Thymus (tissue), 11 donors: ENCODE results near the gene ZBTB39. TPM values are rescaled to one million over a fixed set of nuclear protein-coding genes. Genes with fewer than 3 reads are reported as not detected.
A peak's percentile ranks its signal among the peaks of the same experiment; 100 is the strongest.

Experiments
- DNase-seq, 9 donors: peaks; one replicate each; pipeline ENCODE4 v3.0.0-alpha.2; 2013; ENCODE audit warnings: low spot score in 9 of 9, low read depth in 6 of 9, missing footprints in 1 of 9
- H3K27ac ChIP-seq, 2 donors: one replicate each; pipeline ENCODE4 v1.5.1; 2013; ENCODE audit warnings: control low read depth in 1 of 2, low read depth in 1 of 2, low read length in 1 of 2, mild to moderate bottlenecking in 1 of 2, moderate library complexity in 1 of 2
- H3K27me3 ChIP-seq, 2 donors: one replicate each; pipeline ENCODE4 v1.5.1; 2013; ENCODE audit warnings: low read length in 1 of 2; ENCODE audit not compliant: control insufficient read depth in 2 of 2, insufficient read depth in 1 of 2
- H3K36me3 ChIP-seq, 2 donors: one replicate each; pipeline ENCODE4 v1.5.1; 2013; ENCODE audit warnings: low read length in 1 of 2, mild to moderate bottlenecking in 1 of 2, moderate library complexity in 1 of 2; ENCODE audit not compliant: control insufficient read depth in 2 of 2, insufficient read depth in 2 of 2
- H3K4me1 ChIP-seq, 2 donors: one replicate each; pipeline ENCODE4 v1.5.1; 2013; ENCODE audit warnings: low read length in 2 of 2; ENCODE audit not compliant: control insufficient read depth in 2 of 2, insufficient read depth in 2 of 2
- H3K4me3 ChIP-seq, 2 donors: one replicate each; pipeline ENCODE4 v1.5.1; 2013; ENCODE audit warnings: low read length in 2 of 2, control low read depth in 1 of 2, mild to moderate bottlenecking in 1 of 2
- H3K9me3 ChIP-seq, 2 donors: one replicate each; pipeline ENCODE4 v1.5.1; 2013; ENCODE audit warnings: low read length in 1 of 2, mild to moderate bottlenecking in 1 of 2; ENCODE audit not compliant: control insufficient read depth in 2 of 2, insufficient read depth in 1 of 2
- WGBS: extraction: QIAGEN DNeasy Blood & Tissue Kit; methylation state at CpG from one replicate; pipeline ENCODE4 v1.1.7; 2013; 5-methylcytosine and 5-hydroxymethylcytosine counted together
- polyA plus RNA-seq: library from polyadenylated mRNA; stranded (reverse); fragments of 200-250 nt; gene quantifications from one replicate; pipeline ENCODE4 v1.2.3, GENCODE V29; 2013
- total RNA-seq: library from RNA; stranded (reverse); fragments of 120-200 nt; gene quantifications from one replicate; pipeline ENCODE4 v1.2.4, GENCODE V29; 2013
- donor health status: healthy.

Gene ZBTB39
- total and polyA plus RNA-seq, 2 donors: 3.0 to 5.1 TPM

GRCh38 chr12:57040211-57040610, 33.9 kb upstream of the ZBTB39 start:
- H3K9me3 ChIP-seq: peaks cover 0 to 3% of the 10 kb centered on the region in 2 donors
- no peaks in the 10 kb centered on the region for H3K27me3 ChIP-seq
- WGBS: 97% methylated on average over 4 of the region's 4 CpGs
- H3K36me3 ChIP-seq: no peaks in the 10 kb centered on the region
- H3K4me1 ChIP-seq: peaks cover 15 to 17% of the 10 kb centered on the region in 2 donors
- H3K4me3 ChIP-seq: no peak overlapping the region
- DNase-seq: no peak
- H3K27ac ChIP-seq: no peak overlapping the region

DNA sequence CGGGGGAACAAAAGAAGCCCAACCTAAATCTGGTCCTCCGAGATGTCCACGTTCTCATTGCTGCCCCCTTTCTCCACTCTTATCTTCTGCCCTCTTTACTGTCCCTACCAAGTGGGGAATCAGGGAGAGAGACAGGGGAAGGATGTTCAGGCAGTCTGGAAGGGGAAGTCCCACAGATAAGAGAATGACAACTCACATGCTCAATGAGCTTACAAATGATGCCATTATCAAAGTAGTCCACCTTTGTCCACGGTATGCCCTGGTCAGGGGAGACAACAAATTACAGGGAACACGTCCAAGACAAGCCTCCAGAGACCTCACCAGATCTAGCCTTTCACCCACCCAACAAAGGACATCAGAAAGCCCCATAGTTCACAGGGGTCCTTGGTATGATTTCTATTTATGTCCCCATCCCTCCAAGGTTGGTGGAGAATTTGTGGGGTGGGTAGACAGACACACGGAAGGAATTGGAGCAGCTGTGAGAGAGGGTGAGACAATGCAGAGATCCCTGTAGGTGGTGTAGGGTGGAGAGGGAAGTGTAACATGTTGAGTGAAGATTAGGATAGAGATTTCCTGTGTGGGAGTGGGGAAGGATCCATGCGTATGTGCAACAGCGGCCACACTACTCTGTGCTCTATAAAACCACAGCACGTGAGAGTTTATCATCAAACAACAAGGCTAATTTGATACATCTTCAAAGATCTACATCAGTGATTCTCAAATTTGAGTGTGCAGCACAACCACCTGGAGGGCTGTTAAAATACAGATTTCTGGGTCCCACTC, 32.9 kb upstream of the ZBTB39 start:
- H3K27ac ChIP-seq: no peak overlapping the region
- peaks cover 0 to 3% of the 10 kb centered on the region in 2 donors for H3K9me3 ChIP-seq
- H3K36me3 ChIP-seq: no peaks in the 10 kb centered on the region
- peaks cover 15 to 17% of the 10 kb centered on the region in 2 donors for H3K4me1 ChIP-seq
- no peak overlapping the region for H3K4me3 ChIP-seq
- DNase-seq: no peak
- no peaks in the 10 kb centered on the region for H3K27me3 ChIP-seq
- WGBS: 60% methylated on average over 9 of the region's 9 CpGs

DNA sequence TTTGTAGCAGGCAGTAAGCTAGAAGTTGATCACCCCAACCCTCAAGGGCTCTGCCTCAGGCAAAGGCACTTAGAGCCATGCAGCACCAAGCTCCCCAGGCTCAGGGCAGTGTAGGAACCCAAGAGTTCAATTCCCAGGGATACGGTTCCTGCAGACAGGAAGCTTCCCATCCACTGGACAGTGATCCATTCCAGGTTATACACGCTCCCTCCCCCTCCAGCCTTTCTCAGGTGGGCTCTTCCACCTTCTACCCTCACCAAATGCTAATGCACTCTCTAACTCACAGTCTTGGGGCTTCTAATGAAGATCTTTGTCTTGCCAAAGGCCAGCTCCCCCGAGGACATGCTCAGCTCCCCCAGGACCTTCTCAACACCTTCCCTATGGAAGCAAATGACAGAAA, 30.9 kb upstream of the ZBTB39 start:
- Histone ChIP-seq H3K9me3 (peaks cover 0 to 3% of the 10 kb centered on the region in 2 donors), H3K36me3 (no peaks in the 10 kb centered on the region), H3K4me1 (peaks cover 15 to 17% of the 10 kb centered on the region in 2 donors), H3K4me3 (no peak overlapping the region), H3K27ac (no peak overlapping the region), H3K27me3 (no peaks in the 10 kb centered on the region)
- 97% methylated on average over 3 of the region's 3 CpGs for WGBS
- no peak for DNase-seq

DNA sequence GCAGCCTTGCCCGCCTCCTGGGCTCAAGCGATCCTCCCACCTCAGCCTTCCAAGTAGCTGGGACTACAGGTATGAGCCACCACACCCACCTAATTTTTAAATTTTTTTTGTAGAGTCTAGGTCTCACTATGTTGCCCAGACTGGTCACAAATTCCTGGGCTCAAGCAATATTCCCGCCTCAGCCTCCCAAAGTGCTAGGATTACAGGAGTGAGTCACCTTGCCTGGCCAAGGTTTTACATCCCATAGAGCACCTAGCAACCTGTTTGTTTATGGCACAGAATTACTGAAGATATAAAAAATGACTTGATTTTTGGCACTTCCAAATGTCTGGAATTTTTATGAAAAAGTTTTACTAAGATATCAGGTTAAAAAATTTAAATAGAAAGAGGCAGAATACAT, 27.1 kb upstream of the ZBTB39 start:
- WGBS: 95% methylated on average over 3 of the region's 3 CpGs
- no peaks in the 10 kb centered on the region for H3K9me3 ChIP-seq
- no peak overlapping the region for H3K27ac ChIP-seq
- no peaks in the 10 kb centered on the region for H3K27me3 ChIP-seq
- H3K36me3 ChIP-seq: no peaks in the 10 kb centered on the region
- no peak overlapping the region for H3K4me3 ChIP-seq
- no peak for DNase-seq
- H3K4me1 ChIP-seq: peaks cover 23 to 36% of the 10 kb centered on the region in 2 donors

- DNase-seq: no peak
- Histone ChIP-seq H3K9me3 (no peaks in the 10 kb centered on the region), H3K4me1 (peaks cover 37 to 53% of the 10 kb centered on the region in 2 donors), H3K4me3 (no peak overlapping the region), H3K27ac (peak overlapping the region in 1 of 2 donors; percentile 81), H3K36me3 (no peaks in the 10 kb centered on the region), H3K27me3 (no peaks in the 10 kb centered on the region)
- WGBS: 98% methylated on average over 7 of the region's 7 CpGs
Observed at GRCh38 chr12:57031789-57032188, 25.4 kb upstream of the ZBTB39 start.

- Histone ChIP-seq H3K4me3 (no peak overlapping the region), H3K9me3 (no peaks in the 10 kb centered on the region), H3K27me3 (no peaks in the 10 kb centered on the region), H3K27ac (peak overlapping the region; percentile 78 to 81), H3K4me1 (peaks cover 37 to 58% of the 10 kb centered on the region in 2 donors), H3K36me3 (no peaks in the 10 kb centered on the region)
- WGBS: 0% methylated on average over 2 of the region's 2 CpGs
- DNase-seq: peak in 7 of 9 donors; percentile 46 to 82 (median 55)
Observed at GRCh38 chr12:57031138-57031725, 24.9 kb upstream of the ZBTB39 start.

GRCh38 chr12:57029457-57029856, 23.1 kb upstream of the ZBTB39 start:
- H3K36me3 ChIP-seq: no peaks in the 10 kb centered on the region
- no peaks in the 10 kb centered on the region for H3K9me3 ChIP-seq
- peaks cover 37 to 61% of the 10 kb centered on the region in 2 donors for H3K4me1 ChIP-seq
- WGBS: 75% methylated on average over 7 of the region's 7 CpGs
- peak in 1 of 9 donors; percentile 15 for DNase-seq
- peak overlapping the region in 1 of 2 donors; percentile 82 for H3K27ac ChIP-seq
- no peak overlapping the region for H3K4me3 ChIP-seq
- no peaks in the 10 kb centered on the region for H3K27me3 ChIP-seq

- 15% methylated on average over 5 of the region's 5 CpGs for WGBS
- Histone ChIP-seq H3K36me3 (no peaks in the 10 kb centered on the region), H3K27ac (peak overlapping the region in 1 of 2 donors; percentile 82), H3K4me1 (peaks cover 37 to 61% of the 10 kb centered on the region in 2 donors), H3K27me3 (no peaks in the 10 kb centered on the region), H3K9me3 (no peaks in the 10 kb centered on the region), H3K4me3 (no peak overlapping the region)
- DNase-seq: peak in 4 of 9 donors; percentile 54 to 78 (median 60)
Observed at GRCh38 chr12:57027805-57028153, 21.4 kb upstream of the ZBTB39 start.

DNA sequence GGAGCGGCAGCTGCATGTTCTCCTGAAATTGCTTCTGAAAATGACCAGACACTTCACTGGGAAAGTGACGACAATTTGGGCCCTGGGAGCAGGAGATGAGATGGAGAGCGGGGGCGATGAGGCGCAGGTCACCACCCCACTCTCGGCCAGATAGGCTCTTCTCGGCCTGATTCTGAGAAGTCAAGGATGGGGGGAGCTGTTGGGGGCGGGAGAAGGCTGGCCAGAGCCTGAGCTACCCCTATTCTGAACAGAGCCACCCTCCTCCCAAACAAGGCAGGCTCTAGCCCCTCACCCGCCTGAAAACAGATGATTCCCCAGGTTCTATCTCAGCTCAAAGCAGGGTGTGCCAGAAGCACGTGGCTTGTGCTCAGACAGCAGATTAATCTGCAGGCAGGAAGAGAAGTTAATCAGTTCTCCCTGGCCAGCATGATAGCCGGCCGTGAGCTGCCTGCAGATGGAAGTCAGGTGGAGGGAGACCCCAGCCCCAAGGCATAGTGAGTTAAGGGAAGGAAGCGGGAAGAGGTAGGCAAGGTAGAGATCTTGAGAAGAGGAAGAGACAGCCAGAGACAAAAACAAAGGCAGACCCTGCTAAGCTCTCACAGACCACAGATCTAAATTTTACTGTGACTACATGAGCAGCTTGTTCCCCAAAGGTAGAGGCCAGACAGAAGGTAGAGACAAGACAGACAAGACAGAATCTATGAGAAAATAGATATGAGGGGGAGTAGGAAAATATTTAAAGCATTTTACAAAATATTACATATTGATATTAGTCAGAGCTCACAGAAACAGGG, 20.9 kb upstream of the ZBTB39 start:
- Histone ChIP-seq H3K4me3 (no peak overlapping the region), H3K27ac (peak overlapping the region in 1 of 2 donors; percentile 82), H3K27me3 (no peaks in the 10 kb centered on the region), H3K4me1 (peaks cover 37 to 61% of the 10 kb centered on the region in 2 donors), H3K9me3 (no peaks in the 10 kb centered on the region), H3K36me3 (no peaks in the 10 kb centered on the region)
- DNase-seq: peak in 1 of 9 donors; percentile 56
- WGBS: 66% methylated on average over 13 of the region's 13 CpGs
